Measurements from ENCODE around the gene CLC. TPM values are rescaled to one million over a fixed set of nuclear protein-coding genes. Genes with fewer than 3 reads are reported as not detected.

Gene CLC
- total RNA-seq, 1 experiment from 2014 or later: not detected

DNA sequence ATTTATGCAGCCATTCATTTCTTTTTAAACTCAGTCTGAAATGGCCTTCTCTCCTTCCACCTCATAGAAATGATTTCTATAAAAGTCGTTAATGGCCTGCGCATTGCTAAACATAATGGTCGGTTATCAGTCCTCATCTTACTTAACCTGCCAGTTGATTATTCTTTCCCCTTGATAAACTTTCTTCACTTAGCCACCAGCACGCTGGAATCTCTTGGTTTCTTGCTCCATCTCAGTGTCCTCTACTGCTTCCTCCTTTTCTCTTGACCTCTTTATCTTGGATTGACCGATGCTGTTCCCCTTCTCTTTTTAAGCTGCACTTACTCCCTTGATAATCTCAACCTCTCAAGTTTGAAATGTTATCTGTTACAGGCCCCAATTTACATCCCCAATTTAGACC lies 12.2 kb upstream of the CLC start:
- no TSS peak for BruUV-seq (replicated peaks)
- no peaks in the 10 kb centered on the region for H3K9me3 Mint-ChIP-seq (ENCODE audit: low read depth, unreplicated experiment)
- no peaks in the 10 kb centered on the region for H3K36me3 Mint-ChIP-seq (ENCODE audit: insufficient read depth, unreplicated experiment)
- CTCF ChIA-PET: no interaction called here
- intact Hi-C loops (cut with micrococcal nuclease; ENCODE audit: unreplicated experiment): no loop called here
- peaks cover 62% of the 10 kb centered on the region for H3K27me3 Mint-ChIP-seq (ENCODE audit: unreplicated experiment)
- no peak overlapping the region for H3K4me3 Mint-ChIP-seq (ENCODE audit: low read depth, unreplicated experiment)
- TF ChIP-seq, protein P1, sequence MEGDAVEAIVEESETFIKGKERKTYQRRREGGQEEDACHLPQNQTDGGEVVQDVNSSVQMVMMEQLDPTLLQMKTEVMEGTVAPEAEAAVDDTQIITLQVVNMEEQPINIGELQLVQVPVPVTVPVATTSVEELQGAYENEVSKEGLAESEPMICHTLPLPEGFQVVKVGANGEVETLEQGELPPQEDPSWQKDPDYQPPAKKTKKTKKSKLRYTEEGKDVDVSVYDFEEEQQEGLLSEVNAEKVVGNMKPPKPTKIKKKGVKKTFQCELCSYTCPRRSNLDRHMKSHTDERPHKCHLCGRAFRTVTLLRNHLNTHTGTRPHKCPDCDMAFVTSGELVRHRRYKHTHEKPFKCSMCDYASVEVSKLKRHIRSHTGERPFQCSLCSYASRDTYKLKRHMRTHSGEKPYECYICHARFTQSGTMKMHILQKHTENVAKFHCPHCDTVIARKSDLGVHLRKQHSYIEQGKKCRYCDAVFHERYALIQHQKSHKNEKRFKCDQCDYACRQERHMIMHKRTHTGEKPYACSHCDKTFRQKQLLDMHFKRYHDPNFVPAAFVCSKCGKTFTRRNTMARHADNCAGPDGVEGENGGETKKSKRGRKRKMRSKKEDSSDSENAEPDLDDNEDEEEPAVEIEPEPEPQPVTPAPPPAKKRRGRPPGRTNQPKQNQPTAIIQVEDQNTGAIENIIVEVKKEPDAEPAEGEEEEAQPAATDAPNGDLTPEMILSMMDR (IDR thresholded peaks at IDR 0.05; ENCODE audit: unreplicated experiment): no peak
- H3K4me1 Mint-ChIP-seq (ENCODE audit: low read depth, unreplicated experiment): no peaks in the 10 kb centered on the region
- DNase-seq: no peak
- no peak overlapping the region for H3K27ac Mint-ChIP-seq (ENCODE audit: unreplicated experiment)

DNA sequence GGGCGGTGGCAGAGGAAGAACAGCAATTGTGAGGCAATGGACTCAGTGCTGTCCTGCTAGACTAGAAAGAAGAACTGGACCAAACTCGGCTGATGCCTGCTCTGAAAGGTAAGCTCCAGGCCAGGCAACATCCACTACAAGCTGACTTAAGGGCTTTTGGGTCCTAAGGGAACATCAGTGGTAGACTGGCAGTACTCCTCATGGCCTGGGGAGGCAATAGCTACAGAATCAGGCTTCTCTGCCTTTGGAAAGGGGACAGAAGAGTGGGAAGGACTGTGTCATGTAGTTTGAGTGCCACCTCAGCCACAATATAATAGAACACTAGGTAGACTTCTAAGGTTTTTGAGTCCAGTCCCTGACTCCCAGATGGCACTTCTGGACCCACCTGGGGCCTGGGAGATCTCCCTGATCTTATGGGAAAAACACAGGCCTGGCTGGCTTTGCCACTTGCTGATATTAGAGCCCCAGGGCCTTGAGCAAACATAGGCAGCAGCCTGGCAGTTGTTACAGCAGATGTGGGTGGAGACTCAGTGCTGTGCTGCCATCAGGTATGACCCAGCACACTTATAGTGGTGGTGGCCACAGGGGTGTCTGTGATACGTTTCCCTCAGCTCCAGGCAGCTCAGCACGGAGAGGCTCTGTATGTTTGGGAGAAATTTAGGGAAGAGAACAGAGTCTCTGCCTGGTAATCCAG lies 9.2 kb upstream of the CLC start:
- no peak for DNase-seq
- Mint-ChIP-seq H3K27ac (ENCODE audit: unreplicated experiment) (no peak overlapping the region), H3K4me1 (ENCODE audit: low read depth, unreplicated experiment) (no peaks in the 10 kb centered on the region), H3K36me3 (ENCODE audit: insufficient read depth, unreplicated experiment) (no peaks in the 10 kb centered on the region), H3K27me3 (ENCODE audit: unreplicated experiment) (peaks cover 91% of the 10 kb centered on the region), H3K9me3 (ENCODE audit: low read depth, unreplicated experiment) (no peaks in the 10 kb centered on the region), H3K4me3 (ENCODE audit: low read depth, unreplicated experiment) (no peak overlapping the region)
- intact Hi-C loops (cut with micrococcal nuclease; ENCODE audit: unreplicated experiment): no loop called here
- CTCF ChIA-PET: no interaction called here
- no TSS peak for BruUV-seq (replicated peaks)
- TF ChIP-seq, protein P1 (IDR thresholded peaks at IDR 0.05; ENCODE audit: unreplicated experiment): no peak

DNA sequence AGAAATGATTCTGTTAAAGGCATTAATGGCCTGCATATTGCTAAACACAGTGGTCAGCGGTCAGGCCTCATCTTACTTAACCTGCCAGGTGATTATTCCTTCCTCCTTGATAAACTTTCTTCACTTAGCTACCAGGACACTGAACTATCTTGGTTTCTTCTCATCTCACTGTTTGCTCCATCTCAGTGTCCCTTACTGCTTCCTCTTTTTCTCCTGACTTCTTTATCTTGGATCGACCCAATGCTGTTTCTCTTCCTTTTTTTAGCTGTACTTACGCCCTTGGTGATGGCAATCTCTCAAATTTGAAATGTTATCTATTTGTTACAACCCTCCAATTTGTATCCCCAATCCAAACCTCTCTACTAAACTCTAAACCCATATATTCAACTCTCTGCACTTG lies 7.8 kb upstream of the CLC start:
- TF ChIP-seq, protein P1 (IDR thresholded peaks at IDR 0.05; ENCODE audit: unreplicated experiment): no peak
- Mint-ChIP-seq H3K4me1 (ENCODE audit: low read depth, unreplicated experiment) (no peaks in the 10 kb centered on the region), H3K27me3 (ENCODE audit: unreplicated experiment) (peaks cover 96% of the 10 kb centered on the region), H3K4me3 (ENCODE audit: low read depth, unreplicated experiment) (no peak overlapping the region), H3K36me3 (ENCODE audit: insufficient read depth, unreplicated experiment) (no peaks in the 10 kb centered on the region), H3K27ac (ENCODE audit: unreplicated experiment) (no peak overlapping the region), H3K9me3 (ENCODE audit: low read depth, unreplicated experiment) (no peaks in the 10 kb centered on the region)
- DNase-seq: no peak
- CTCF ChIA-PET: no interaction called here
- no TSS peak for BruUV-seq (replicated peaks)
- intact Hi-C loops (cut with micrococcal nuclease; ENCODE audit: unreplicated experiment): no loop called here

DNA sequence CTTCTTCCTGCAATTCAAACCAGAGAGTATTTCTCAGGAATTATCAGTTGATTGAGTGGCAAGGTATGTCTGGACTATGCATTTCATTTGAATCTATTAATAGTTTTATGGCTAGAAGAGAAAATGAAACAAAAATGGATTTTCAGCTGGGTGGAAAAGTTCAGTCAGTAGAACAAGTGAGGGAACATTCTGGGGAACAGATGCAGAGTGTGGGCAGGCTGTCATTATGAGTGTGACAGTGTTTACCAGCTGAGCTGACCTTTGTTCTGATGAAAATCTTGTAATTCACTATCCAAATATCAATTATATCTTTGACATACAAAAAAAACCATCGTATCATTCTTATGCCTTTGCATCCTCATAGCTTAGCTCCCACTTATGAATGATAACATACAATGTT lies 2.6 kb upstream of the CLC start:
- DNase-seq: no peak
- Mint-ChIP-seq H3K27me3 (ENCODE audit: unreplicated experiment) (peaks cover 99% of the 10 kb centered on the region), H3K4me3 (ENCODE audit: low read depth, unreplicated experiment) (no peak overlapping the region), H3K36me3 (ENCODE audit: insufficient read depth, unreplicated experiment) (no peaks in the 10 kb centered on the region), H3K9me3 (ENCODE audit: low read depth, unreplicated experiment) (no peaks in the 10 kb centered on the region), H3K27ac (ENCODE audit: unreplicated experiment) (no peak overlapping the region), H3K4me1 (ENCODE audit: low read depth, unreplicated experiment) (no peaks in the 10 kb centered on the region)
- CTCF ChIA-PET: no interaction called here
- intact Hi-C loops (cut with micrococcal nuclease; ENCODE audit: unreplicated experiment): no loop called here
- TF ChIP-seq, protein P1 (IDR thresholded peaks at IDR 0.05; ENCODE audit: unreplicated experiment): no peak
- no TSS peak for BruUV-seq (replicated peaks)

Measured in Calu3 (cell line).